Omental fat pad (tissue), 4 donors: ENCODE data around the gene BABAM2. TPM values are rescaled to one million over a fixed set of nuclear protein-coding genes. Genes with fewer than 3 reads are reported as not detected.
A peak's percentile ranks its signal among the peaks of the same experiment; 100 is the strongest.

Experiments used
- ATAC-seq: fragments of 150-250 bp; one replicate; pipeline ENCODE4 v1.9.1; 2016; ENCODE audit warnings: mild to moderate bottlenecking, moderate library complexity; ENCODE audit not compliant: low FRiP score
- DNase-seq: peaks from one replicate; pipeline ENCODE4 v3.0.0-alpha.2; 2019; ENCODE audit warnings: low spot score
- CTCF ChIP-seq, 3 donors: fragments of 450-650 bp; IDR thresholded peaks; one replicate each; pipeline ENCODE4 v1.5.1; 2016 to 2017; ENCODE audit warnings: antibody characterized with exemption in 3 of 3, mild to moderate bottlenecking in 3 of 3, moderate library complexity in 2 of 3
- total RNA-seq, 4 donors: library from RNA; depleted of rRNA; stranded (reverse); fragments of >200 nt; gene quantifications; one replicate each; pipeline ENCODE4 v1.1.0, GENCODE V29; 2016

BABAM2 gene
- total RNA-seq, 4 donors from 2014 or later: 29.2 to 41.0 (median 36.5) TPM

GRCh38 chr2:28322456-28322855 lies 431.9 kb downstream of the BABAM2 start:
- ATAC-seq: no peak
- TF ChIP-seq CTCF (IDR thresholded peaks at IDR 0.05): no peak
- DNase-seq: no peak

DNA sequence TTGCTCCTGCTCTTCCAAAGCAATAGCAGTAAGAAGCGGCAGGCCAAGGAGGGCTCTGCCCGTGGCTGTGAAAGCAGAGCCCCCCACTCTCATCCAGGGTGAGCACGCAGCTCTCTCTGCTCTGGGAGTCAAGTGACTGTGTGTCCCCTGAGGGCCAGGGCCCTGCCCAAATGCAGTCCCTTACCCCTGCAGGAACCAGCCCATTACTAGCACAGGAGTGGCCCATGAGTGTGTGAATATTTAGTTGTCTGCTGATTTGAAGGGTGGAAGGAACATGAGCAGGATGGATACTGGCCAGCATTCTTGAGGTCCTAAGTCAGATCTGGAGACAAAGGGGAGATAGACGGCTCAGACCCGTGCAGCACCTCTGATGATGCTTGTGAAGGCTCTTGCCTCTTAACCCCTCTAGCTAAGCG lies 432.5 kb downstream of the BABAM2 start:
- ATAC-seq: no peak
- no peak for DNase-seq
- no peak for TF ChIP-seq CTCF (IDR thresholded peaks at IDR 0.05)

- no peak for DNase-seq
- no peak for ATAC-seq
- TF ChIP-seq CTCF (IDR thresholded peaks at IDR 0.05): no peak
Observed at GRCh38 chr2:28325173-28325566, 434.6 kb downstream of the BABAM2 start.

GRCh38 chr2:28325567-28326468 lies 435.3 kb downstream of the BABAM2 start:
- peak; percentile 19 for ATAC-seq
- no peak for TF ChIP-seq CTCF (IDR thresholded peaks at IDR 0.05)
- no peak for DNase-seq

GRCh38 chr2:28326469-28326805 lies 435.9 kb downstream of the BABAM2 start:
- ATAC-seq: no peak
- DNase-seq: no peak
- no peak for TF ChIP-seq CTCF (IDR thresholded peaks at IDR 0.05)

DNA sequence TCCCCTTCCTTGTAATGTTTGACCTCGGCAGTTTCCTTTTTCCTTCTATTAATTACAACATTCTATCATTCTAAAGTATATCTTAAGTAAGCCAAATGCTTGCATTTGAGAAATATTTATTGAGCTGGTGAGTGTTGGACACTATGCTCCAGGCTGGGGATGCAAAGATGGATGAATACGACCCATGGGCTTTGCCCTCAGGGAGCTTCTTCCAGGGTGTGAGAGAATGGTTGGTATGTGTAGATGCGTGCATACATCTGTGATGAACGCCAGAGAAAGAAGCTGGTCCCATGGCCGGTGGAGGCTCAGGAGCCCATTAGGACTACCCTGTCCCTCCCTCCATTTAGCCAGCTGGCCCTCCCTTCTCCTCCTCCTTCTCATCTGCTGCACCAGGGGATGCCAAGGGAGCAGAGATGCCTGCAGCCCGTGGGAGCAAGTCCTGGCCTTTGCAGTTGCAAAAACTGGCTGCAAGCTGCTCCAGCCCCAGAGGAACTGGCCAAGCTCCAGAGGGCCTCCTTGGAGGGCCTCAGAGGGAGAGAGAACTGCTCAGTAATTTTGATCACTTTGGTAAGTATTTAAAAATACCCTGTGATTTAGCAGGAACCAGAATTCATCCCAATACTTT lies 436.5 kb downstream of the BABAM2 start:
- DNase-seq (no peak), ATAC-seq (no peak)
- TF ChIP-seq CTCF (IDR thresholded peaks at IDR 0.05): no peak

DNA sequence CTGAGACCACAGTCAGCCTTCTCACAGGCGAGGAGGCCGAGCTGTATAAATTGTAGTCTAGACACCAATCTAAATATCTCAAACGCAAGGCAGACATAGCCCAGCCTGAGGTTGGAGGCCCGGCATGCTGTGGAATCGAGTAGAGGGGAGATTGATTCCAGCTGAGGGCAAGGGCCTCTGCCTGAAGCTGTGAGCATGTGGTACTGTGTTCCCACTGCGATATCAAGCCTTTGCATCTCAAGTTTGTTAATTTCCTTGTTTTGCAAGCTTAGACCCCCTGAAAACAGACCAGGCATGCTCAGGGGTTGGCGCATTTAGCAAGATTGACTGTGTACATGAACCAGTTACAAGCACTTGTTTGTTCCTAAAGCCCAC lies 437.0 kb downstream of the BABAM2 start:
- TF ChIP-seq CTCF (IDR thresholded peaks at IDR 0.05): no peak
- ATAC-seq: no peak
- DNase-seq: no peak
